Activated CD4-positive, alpha-beta T cell treated with anti-CD3 and anti-CD28 coated beads, Interleukin-2, amount 10 ng/mL, durations not matched to agents 24 days and 14 days (primary cell): Measurements from ENCODE around the gene RCE1. TPM values are rescaled to one million over a fixed set of nuclear protein-coding genes. Genes with fewer than 3 reads are reported as not detected.

ENCODE experiments used
- DNase-seq: peaks from one replicate; pipeline ENCODE4 v3.0.0; 2022
- H3K27ac Mint-ChIP-seq: one replicate; pipeline ENCODE4 v1.8.0; 2022; ENCODE audit warnings: mild to moderate bottlenecking, mixed read lengths
- H3K27me3 Mint-ChIP-seq: one replicate; pipeline ENCODE4 v1.8.0; 2022; ENCODE audit warnings: mixed read lengths
- H3K36me3 Mint-ChIP-seq: one replicate; pipeline ENCODE4 v1.8.0; 2022; ENCODE audit warnings: low read depth, mild to moderate bottlenecking, mixed read lengths
- H3K4me1 Mint-ChIP-seq: one replicate; pipeline ENCODE4 v1.8.0; 2021; ENCODE audit warnings: mixed read lengths
- H3K4me3 Mint-ChIP-seq: one replicate; pipeline ENCODE4 v1.8.0; 2022; ENCODE audit warnings: mild to moderate bottlenecking, moderate library complexity, mixed read lengths
- H3K9me3 Mint-ChIP-seq: one replicate; pipeline ENCODE4 v1.8.0; 2021; ENCODE audit warnings: mixed read lengths
- intact Hi-C: fragments of 100-400 bp; cut with micrococcal nuclease; formaldehyde crosslinking; loops from one replicate; pipeline ENCODE4 v1.15.1; 2023
- total RNA-seq: library from RNA; stranded (reverse); gene quantifications from 2 replicates; pipeline ENCODE4 v1.2.3, GENCODE V29; 2022

The RCE1 gene
- total RNA-seq, 1 donor from 2014 or later = 28.5 TPM

- no peaks in the 10 kb centered on the region for H3K36me3 Mint-ChIP-seq
- H3K27me3 Mint-ChIP-seq = no peaks in the 10 kb centered on the region
- intact Hi-C loops = loop anchor here (10.0 kb wide), 1 partner anchor 89 kb away; the partner anchor contains the start of gene C11orf86
- no peaks in the 10 kb centered on the region for H3K9me3 Mint-ChIP-seq
- DNase-seq = no peak
- no peak overlapping the region for H3K27ac Mint-ChIP-seq
- H3K4me3 Mint-ChIP-seq = no peak overlapping the region
- peaks cover 3% of the 10 kb centered on the region for H3K4me1 Mint-ChIP-seq
Measured at GRCh38 chr11:66885950-66886440, 42.8 kb downstream of the RCE1 start.

DNA sequence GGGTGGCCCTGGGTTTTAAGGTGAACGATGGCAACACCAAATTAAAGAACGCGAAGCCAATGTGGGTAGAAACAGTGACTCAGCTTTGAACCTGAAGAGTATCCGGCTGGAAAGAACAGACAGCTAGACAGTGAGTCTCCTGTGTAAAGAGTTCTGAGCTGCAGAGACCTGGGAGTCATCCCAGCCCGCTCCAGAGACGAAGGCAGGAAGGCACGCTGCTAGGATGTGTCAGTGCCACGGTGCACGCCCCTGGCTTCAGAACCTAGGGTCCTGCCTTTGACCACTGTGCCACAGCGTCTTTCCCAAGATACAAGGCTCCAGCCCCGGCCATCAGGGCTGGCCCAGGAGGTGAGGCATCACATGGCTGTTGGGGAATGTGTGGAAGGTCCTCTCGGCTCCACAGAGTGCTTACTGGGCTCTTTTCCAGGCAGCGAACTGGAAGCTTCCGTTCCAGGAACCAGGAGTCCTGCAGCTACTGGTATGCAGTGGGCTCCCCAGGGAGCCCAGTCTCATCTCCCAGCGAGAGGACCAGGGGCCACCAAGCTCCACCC lies 43.5 kb downstream of the RCE1 start:
- H3K9me3 Mint-ChIP-seq = no peaks in the 10 kb centered on the region
- no peak overlapping the region for H3K4me3 Mint-ChIP-seq
- no peaks in the 10 kb centered on the region for H3K36me3 Mint-ChIP-seq
- H3K27me3 Mint-ChIP-seq = no peaks in the 10 kb centered on the region
- DNase-seq = no peak
- peaks cover 1% of the 10 kb centered on the region for H3K4me1 Mint-ChIP-seq
- intact Hi-C loops = loop anchor here (10.0 kb wide), 1 partner anchor 88 kb away; the partner anchor contains the start of gene C11orf86
- no peak overlapping the region for H3K27ac Mint-ChIP-seq

DNA sequence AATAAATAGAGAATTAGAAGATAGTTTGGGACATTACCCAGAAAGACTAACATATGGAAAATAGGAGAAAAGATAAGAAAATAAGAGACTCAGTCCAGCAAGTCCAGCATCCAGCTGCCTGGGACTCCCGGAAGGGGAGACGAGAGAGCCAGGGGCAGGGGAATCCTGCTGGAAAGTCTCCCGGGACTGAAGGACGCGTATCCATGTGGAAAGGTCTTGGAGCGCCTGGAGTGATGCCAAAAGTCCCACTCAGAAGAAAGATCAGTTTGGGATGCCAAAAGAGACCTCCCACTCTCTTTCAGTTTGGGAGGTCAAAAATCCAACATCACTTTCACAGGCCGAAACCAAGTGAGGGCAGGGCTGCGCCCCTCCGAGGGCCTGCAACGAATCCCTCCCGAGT lies 44.3 kb downstream of the RCE1 start:
- Mint-ChIP-seq H3K4me3 (no peak overlapping the region), H3K27me3 (no peaks in the 10 kb centered on the region), H3K36me3 (no peaks in the 10 kb centered on the region), H3K27ac (no peak overlapping the region), H3K9me3 (no peaks in the 10 kb centered on the region), H3K4me1 (peaks cover 8% of the 10 kb centered on the region)
- no peak for DNase-seq
- intact Hi-C loops = loop anchor here (10.0 kb wide), 1 partner anchor 87 kb away; the partner anchor contains the start of gene C11orf86

- intact Hi-C loops = loop anchor here (10.0 kb wide), 1 partner anchor 87 kb away; the partner anchor contains the start of gene C11orf86
- Mint-ChIP-seq H3K4me3 (no peak overlapping the region), H3K27ac (no peak overlapping the region), H3K36me3 (no peaks in the 10 kb centered on the region), H3K4me1 (peaks cover 10% of the 10 kb centered on the region), H3K27me3 (peaks cover 1% of the 10 kb centered on the region), H3K9me3 (no peaks in the 10 kb centered on the region)
- DNase-seq = no peak
Measured at GRCh38 chr11:66888282-66888681, 45.0 kb downstream of the RCE1 start.

DNA sequence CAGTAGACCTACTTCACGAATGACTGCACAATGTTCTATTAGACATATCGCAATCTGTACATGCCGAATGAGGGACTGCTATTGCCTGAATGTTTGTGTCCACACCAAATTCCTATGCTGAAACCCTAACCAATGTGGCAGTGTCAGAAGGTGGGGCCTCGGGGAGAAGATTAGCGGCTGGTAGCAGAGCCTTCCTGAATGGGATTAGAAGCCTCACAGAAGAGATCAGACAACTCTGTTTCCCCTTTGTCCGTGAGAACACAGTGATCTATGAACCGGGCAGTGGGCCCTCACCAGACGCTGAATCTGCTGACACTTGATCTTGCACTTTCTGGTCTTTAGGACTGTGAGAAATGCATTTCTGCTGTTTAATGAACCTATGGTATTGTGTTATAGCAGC lies 46.7 kb downstream of the RCE1 start:
- peaks cover 8% of the 10 kb centered on the region for H3K27me3 Mint-ChIP-seq
- no peak overlapping the region for H3K27ac Mint-ChIP-seq
- no peak for DNase-seq
- intact Hi-C loops = loop anchor here (10.0 kb wide), 1 partner anchor 85 kb away; the partner anchor contains the start of gene C11orf86
- peaks cover 10% of the 10 kb centered on the region for H3K4me1 Mint-ChIP-seq
- no peaks in the 10 kb centered on the region for H3K9me3 Mint-ChIP-seq
- H3K4me3 Mint-ChIP-seq = no peak overlapping the region
- H3K36me3 Mint-ChIP-seq = no peaks in the 10 kb centered on the region

GRCh38 chr11:66891851-66892660 lies 48.8 kb downstream of the RCE1 start:
- no peak overlapping the region for H3K4me3 Mint-ChIP-seq
- peaks cover 10% of the 10 kb centered on the region for H3K4me1 Mint-ChIP-seq
- DNase-seq = peak; percentile 74
- peaks cover 17% of the 10 kb centered on the region for H3K27me3 Mint-ChIP-seq
- no peaks in the 10 kb centered on the region for H3K36me3 Mint-ChIP-seq
- peak overlapping the region; percentile 1 for H3K27ac Mint-ChIP-seq
- intact Hi-C loops = no loop called here
- H3K9me3 Mint-ChIP-seq = no peaks in the 10 kb centered on the region

GRCh38 chr11:66892911-66893310 lies 49.7 kb downstream of the RCE1 start:
- no peak overlapping the region for H3K4me3 Mint-ChIP-seq
- H3K27me3 Mint-ChIP-seq = peaks cover 17% of the 10 kb centered on the region
- peak overlapping the region; percentile 37 for H3K27ac Mint-ChIP-seq
- H3K36me3 Mint-ChIP-seq = no peaks in the 10 kb centered on the region
- no peak for DNase-seq
- peaks cover 10% of the 10 kb centered on the region for H3K4me1 Mint-ChIP-seq
- intact Hi-C loops = no loop called here
- no peaks in the 10 kb centered on the region for H3K9me3 Mint-ChIP-seq

- no peak overlapping the region for H3K27ac Mint-ChIP-seq
- peaks cover 10% of the 10 kb centered on the region for H3K4me1 Mint-ChIP-seq
- H3K27me3 Mint-ChIP-seq = peaks cover 17% of the 10 kb centered on the region
- H3K4me3 Mint-ChIP-seq = no peak overlapping the region
- DNase-seq = no peak
- no peaks in the 10 kb centered on the region for H3K9me3 Mint-ChIP-seq
- intact Hi-C loops = no loop called here
- no peaks in the 10 kb centered on the region for H3K36me3 Mint-ChIP-seq
Measured at GRCh38 chr11:66894141-66894540, 50.9 kb downstream of the RCE1 start.

Other genes starting within 250 kb of the RCE1 start
- 209 and 214 TPM in 2 replicates for gene RBM14, start 226.8 kb upstream of the RCE1 start, total RNA-seq
- 109 and 133 TPM in 2 replicates for gene RBM4, start 204.7 kb upstream of the RCE1 start, total RNA-seq
- gene RBM4B, start 165.6 kb upstream of the RCE1 start, total RNA-seq = 15.6 and 16.0 TPM in 2 replicates
- gene SPTBN2, start 114.2 kb upstream of the RCE1 start, total RNA-seq = 0.88 and 1.6 TPM in 2 replicates
- gene LRFN4, start 13.6 kb downstream of the RCE1 start, total RNA-seq = 51.9 and 55.6 TPM in 2 replicates
- gene PC, start 114.9 kb downstream of the RCE1 start, total RNA-seq = 13.1 and 15.7 TPM in 2 replicates
- gene C11orf86, start 131.9 kb downstream of the RCE1 start, total RNA-seq = not detected in 2 replicates
- gene SYT12, start 179.7 kb downstream of the RCE1 start, total RNA-seq = not detected in 2 replicates
- 0.35 TPM in 1 of 2 replicates, not detected in the other for gene RHOD, start 213.4 kb downstream of the RCE1 start, total RNA-seq